ENCODE results near the gene TMEM203.

- TF ChIP-seq CTCF (IDR thresholded peaks at IDR 0.05; ENCODE audit: low read depth, low read length) (no peak), EZH2phosphoT487 (IDR thresholded peaks at IDR 0.05; ENCODE audit: low read depth) (no peak)
These were observed 26.4 kb downstream of the TMEM203 start for GRCh38 chr9:137178939-137179630.

All from OCI-LY3 (cell line).